GM18951 (cell line): ENCODE results near the gene THOC3.
"Not testable (repeated sequence)": the region's sequence is repeated elsewhere in the genome, so short reads cannot be mapped to it uniquely, and the experiment has no call there.

Source experiments
- POLR2A ChIP-seq: IDR thresholded peaks from 4 replicates; pipeline ENCODE4 v1.6.1; 2011; ENCODE audit warnings: mild to moderate bottlenecking; ENCODE audit not compliant: insufficient read length, insufficient read depth; ENCODE audit errors: extremely low read depth
- in situ Hi-C: fragments of 300-500 bp; cut with MboI; formaldehyde crosslinking; loops from one replicate; pipeline ENCODE4 v1.12.0; 2022; ENCODE audit warnings: low sequenced_read_pairs, mixed read lengths, inconsistent platforms; ENCODE audit not compliant: unreplicated experiment

The THOC3 gene, protein sequence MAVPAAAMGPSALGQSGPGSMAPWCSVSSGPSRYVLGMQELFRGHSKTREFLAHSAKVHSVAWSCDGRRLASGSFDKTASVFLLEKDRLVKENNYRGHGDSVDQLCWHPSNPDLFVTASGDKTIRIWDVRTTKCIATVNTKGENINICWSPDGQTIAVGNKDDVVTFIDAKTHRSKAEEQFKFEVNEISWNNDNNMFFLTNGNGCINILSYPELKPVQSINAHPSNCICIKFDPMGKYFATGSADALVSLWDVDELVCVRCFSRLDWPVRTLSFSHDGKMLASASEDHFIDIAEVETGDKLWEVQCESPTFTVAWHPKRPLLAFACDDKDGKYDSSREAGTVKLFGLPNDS

DNA sequence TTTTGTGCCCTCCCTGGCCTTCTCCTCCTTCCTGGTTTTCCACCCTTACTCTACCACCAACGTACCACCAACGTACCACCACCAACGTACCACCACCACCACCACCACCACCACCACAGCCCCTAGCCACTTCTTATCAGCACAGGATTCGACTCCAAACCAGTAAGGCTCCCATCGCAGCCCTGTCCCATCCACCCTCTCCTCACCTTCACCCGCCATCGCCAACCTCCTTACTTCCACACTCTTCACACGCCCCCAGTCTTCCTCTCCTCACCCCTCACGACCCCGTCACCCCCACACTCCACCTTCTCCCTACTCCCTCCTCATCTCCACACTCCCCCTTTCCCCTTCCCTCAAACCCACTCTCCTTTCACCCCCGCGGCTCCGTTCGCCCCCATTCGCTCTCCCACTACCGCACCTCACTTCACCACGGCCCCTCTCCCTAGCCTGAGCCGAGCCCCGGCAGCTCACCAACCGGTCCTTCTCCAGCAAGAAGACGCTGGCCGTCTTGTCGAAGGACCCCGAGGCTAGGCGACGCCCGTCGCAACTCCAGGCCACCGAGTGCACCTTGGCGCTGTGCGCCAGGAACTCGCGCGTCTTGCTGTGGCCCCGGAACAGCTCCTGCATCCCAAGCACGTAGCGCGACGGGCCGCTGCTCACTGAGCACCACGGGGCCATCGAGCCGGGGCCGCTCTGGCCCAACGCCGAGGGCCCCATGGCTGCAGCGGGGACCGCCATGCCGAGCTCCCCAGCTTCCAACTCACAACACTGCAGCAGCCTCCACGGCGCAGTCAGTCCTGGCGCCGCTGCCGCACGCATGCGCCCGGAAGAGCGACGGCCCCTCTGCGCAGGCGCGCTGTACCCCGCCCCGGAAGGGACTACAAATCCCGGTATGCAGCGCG, at the start of gene THOC3:
TSS of gene THOC3 (minus strand) at position 845 of the 902 bp plus-strand sequence. CDS start at position 738, 107 bp downstream.
- in situ Hi-C loops, result not testable (repeated sequence)
- TF ChIP-seq POLR2A, result peak; percentile 67

GRCh38 chr5:176017324-176017723, 49.2 kb upstream of the THOC3 start:
- in situ Hi-C loops, result loop anchor here (25.0 kb wide), 1 partner anchor 1820 kb away; no protein-coding TSS in a partner anchor

DNA sequence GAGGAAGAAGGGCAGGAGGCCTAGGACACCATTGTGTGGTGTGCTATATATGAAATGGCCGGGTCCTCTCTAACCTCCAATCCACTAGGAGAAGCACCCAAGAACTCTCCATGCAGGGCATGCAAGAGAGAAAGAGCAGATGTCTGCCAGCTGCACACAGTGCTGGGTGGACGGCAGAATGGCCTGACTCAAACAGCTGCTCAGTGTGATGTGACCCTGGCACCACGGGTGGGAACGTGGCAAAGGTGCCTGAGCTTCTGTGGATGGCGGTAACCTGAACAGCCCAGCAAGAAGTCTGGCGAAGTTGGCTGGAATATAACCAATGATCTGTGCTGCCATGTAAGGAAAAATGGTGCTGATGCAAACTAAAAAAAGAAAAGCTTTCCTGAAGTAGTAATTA, 46.2 kb upstream of the THOC3 start:
- in situ Hi-C loops, result loop anchor here (25.0 kb wide), 1 partner anchor 1823 kb away; no protein-coding TSS in a partner anchor

- in situ Hi-C loops, result loop anchor here (25.0 kb wide), 1 partner anchor 1826 kb away; no protein-coding TSS in a partner anchor
These were observed 43.0 kb upstream of the THOC3 start for GRCh38 chr5:176011088-176011487.

- in situ Hi-C loops, result loop anchor here (25.0 kb wide), 1 partner anchor 1827 kb away; no protein-coding TSS in a partner anchor
These were observed 42.1 kb upstream of the THOC3 start for GRCh38 chr5:176010202-176010601.

DNA sequence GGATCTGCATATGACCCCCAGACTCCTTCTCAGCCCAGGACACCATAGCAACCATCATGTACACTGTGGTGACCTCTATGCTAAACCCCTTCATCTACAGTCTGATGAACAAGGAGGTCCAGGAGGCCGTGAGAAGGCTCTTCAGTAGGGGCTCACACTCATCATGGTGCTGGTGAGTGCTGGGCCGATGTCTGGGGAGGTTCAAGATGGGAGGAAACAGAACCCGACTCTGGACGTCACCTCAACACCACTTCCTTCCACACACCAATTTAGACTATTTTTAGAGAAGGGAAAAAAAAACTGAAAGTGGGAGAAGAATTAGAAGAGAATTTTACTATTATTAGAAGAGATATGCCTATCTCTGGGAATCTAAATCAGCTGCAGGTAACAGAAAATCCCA, 39.1 kb upstream of the THOC3 start:
- in situ Hi-C loops, result loop anchor here (25.0 kb wide), 1 partner anchor 1830 kb away; no protein-coding TSS in a partner anchor

DNA sequence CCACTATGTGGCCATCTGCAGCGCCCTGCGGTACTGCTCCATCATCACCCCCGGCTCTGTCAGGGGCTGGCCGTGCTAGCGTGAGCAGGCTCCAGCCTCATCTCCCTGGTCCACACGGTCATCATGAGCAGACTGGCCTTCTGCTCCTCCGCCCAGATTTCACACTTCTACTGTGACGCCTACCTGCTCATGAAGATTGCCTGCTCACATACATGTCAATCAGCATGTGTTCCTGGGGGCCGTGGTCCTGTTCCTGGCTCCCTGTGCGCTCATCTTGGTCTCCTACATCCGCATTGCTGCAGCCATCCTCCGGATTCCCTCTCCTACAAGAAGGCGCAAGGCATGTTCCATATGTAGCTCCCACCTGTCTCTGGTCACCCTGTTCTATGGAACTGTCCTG, 38.7 kb upstream of the THOC3 start:
- in situ Hi-C loops, result loop anchor here (25.0 kb wide), 1 partner anchor 1830 kb away; no protein-coding TSS in a partner anchor

GRCh38 chr5:175997979-175998378, 29.9 kb upstream of the THOC3 start:
- in situ Hi-C loops, result not testable (repeated sequence)

DNA sequence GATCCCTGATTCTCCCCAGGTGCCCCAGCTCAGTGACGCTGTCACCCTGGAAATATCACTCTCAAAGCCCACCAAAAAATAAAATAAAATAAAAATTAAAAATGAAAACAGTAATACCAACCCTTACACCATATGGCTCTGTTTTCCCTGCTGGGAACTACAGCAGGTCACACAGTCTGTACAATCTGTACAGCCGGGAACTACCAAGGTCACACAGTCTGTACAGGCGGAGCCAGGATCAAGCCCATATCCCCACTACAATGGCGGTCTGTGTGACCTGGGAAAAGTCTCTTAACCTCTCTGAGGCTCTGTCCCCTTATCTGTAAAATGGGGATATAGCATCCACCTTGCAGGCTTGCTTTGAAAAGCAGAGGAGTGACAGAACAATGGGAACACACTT, 29.4 kb upstream of the THOC3 start:
- in situ Hi-C loops, result not testable (repeated sequence)

GRCh38 chr5:175996791-175997190, 28.7 kb upstream of the THOC3 start:
- in situ Hi-C loops, result not testable (repeated sequence)

DNA sequence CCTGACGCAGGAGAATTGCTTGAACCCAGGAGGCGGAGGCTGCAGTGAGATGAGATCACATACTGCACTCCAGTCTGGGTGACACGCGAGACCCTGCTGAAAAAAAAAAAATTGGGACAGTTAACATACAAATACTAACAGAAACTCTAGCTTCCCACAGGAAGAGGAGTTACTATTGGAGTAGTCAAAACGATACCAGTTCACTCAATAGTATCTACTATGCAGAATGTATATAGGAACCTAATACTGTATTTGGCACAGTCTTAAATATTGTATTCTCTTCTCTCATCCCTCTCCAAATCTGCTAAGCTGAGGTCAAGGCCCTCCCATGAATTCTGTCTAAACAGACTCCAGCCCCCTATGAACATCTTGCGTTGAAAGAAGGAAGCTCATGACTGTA, 27.4 kb upstream of the THOC3 start:
- in situ Hi-C loops, result not testable (repeated sequence)

GRCh38 chr5:175979371-175979995, 11.4 kb upstream of the THOC3 start:
- in situ Hi-C loops, result not testable (repeated sequence)

DNA sequence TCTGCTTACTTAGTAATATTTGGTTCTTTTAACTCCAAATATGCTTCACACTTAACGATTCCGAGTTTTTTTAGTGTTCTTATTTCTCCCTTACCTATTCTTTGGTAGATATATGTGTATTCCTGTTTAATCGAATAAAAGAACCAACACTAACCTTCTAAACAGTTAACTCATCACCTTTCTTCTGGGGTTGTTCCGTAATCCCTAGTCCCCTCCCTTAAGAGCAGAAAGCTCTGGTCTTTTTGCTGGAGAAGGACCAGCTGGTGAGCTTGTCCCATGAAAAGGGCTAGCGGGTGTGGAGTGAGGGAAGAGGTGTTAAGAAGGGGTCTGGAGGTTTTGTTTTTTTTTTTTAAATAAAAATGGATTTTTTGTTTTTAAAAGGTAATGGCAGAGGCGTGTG, 266 bp upstream of the THOC3 start:
- in situ Hi-C loops, result not testable (repeated sequence)

- in situ Hi-C loops, result not testable (repeated sequence)
These were observed 5.8 kb downstream of the THOC3 start for GRCh38 chr5:175962329-175962728.

GRCh38 chr5:175960228-175960627, 7.9 kb downstream of the THOC3 start:
- in situ Hi-C loops, result not testable (repeated sequence)

DNA sequence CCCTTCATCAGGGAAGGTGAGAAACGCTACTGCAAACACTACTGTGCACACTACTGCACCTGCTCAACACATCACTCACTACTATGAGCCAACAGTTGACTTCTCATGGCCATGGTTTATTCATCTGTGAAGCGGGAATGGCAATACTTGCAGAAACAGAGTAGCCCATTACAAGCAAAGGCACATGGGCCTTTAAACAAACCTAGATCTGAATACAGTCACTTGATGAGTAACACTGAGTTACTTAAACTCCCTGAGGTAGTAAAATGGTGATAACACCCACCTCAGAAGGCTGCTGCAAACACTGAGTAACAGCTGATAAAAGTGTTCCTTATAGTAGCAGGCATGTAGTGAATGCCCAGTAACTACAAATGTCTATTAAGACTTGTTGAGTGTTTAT, 9.6 kb downstream of the THOC3 start:
- in situ Hi-C loops, result not testable (repeated sequence)

GRCh38 chr5:175954107-175954506, 14.0 kb downstream of the THOC3 start:
- in situ Hi-C loops, result not testable (repeated sequence)

- in situ Hi-C loops, result not testable (repeated sequence)
These were observed 15.3 kb downstream of the THOC3 start for GRCh38 chr5:175952810-175953209.

- in situ Hi-C loops, result not testable (repeated sequence)
These were observed 16.7 kb downstream of the THOC3 start for GRCh38 chr5:175951339-175951969.
